Fibroblast of the aortic adventitia (primary cell): ENCODE measurements around the gene DISC1. TPM values are rescaled to one million over a fixed set of nuclear protein-coding genes. Genes with fewer than 3 reads are reported as not detected.

ENCODE experiments used
- DNase-seq: peaks from one replicate; pipeline ENCODE4 v3.0.0-alpha.2; 2010; ENCODE audit warnings: low read depth
- H3K4me3 ChIP-seq: 2 replicates; pipeline ENCODE4 v1.5.1; 2011; ENCODE audit warnings: low read depth, mild to moderate bottlenecking, control low read depth, low read length, moderate library complexity
- total RNA-seq: library from RNA; depleted of rRNA; stranded (reverse); fragments of >200 nt; gene quantifications from 2 replicates; pipeline ENCODE4 v1.2.3, GENCODE V29; 2012; ENCODE audit warnings: low replicate concordance
- TF ChIP-seq, protein P1 (sequence below): IDR thresholded peaks from 2 replicates; pipeline ENCODE4 v1.5.1; 2011; ENCODE audit warnings: mild to moderate bottlenecking, low read length, control low read depth, inconsistent platforms; ENCODE audit not compliant: insufficient read depth

The DISC1 gene
- total RNA-seq, 1 donor, result 4.7 TPM

DNA sequence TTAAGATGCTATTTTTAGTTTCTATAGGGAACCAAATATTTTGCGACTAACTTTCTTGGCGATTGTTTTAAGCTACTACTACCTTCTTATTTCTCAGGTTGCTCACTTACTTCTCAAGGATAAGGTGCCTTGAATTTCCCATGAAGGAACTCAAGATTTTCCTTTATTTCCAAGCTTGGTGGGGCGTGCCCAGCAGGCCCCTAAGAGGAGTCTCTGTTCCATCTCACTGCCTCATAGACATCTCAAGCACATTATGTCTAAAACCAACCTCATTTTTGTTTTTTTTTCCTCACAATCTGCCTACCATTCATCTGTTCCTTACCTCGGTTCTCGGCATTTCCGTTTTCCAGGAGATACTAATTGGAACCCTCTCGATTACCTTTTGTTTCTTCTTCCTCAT lies 421.9 kb downstream of the DISC1 start:
- no peak for DNase-seq
- TF ChIP-seq, protein P1, sequence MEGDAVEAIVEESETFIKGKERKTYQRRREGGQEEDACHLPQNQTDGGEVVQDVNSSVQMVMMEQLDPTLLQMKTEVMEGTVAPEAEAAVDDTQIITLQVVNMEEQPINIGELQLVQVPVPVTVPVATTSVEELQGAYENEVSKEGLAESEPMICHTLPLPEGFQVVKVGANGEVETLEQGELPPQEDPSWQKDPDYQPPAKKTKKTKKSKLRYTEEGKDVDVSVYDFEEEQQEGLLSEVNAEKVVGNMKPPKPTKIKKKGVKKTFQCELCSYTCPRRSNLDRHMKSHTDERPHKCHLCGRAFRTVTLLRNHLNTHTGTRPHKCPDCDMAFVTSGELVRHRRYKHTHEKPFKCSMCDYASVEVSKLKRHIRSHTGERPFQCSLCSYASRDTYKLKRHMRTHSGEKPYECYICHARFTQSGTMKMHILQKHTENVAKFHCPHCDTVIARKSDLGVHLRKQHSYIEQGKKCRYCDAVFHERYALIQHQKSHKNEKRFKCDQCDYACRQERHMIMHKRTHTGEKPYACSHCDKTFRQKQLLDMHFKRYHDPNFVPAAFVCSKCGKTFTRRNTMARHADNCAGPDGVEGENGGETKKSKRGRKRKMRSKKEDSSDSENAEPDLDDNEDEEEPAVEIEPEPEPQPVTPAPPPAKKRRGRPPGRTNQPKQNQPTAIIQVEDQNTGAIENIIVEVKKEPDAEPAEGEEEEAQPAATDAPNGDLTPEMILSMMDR, result no peak
- no peak overlapping the region for H3K4me3 ChIP-seq

DNA sequence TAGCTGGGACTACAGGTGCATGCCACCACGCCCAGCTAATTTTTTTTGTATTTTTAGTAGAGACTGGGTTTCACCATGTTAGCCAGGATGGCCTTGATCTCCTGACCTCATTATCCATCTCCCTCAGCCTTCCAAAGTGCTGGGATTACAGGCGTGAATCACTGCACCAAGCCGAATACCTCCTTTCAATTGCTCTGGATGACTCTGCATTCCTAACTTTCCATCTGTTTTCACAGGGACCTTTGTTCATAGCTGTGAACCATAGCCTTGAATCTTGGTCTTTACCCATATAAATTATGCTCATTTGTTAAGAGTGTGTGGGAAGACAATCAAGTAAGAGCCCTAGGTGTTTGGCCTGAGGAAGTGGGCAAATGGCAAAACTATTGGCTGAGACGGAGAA lies 422.7 kb downstream of the DISC1 start:
- DNase-seq, result no peak
- no peak overlapping the region for H3K4me3 ChIP-seq
- TF ChIP-seq, protein P1, result no peak

DNA sequence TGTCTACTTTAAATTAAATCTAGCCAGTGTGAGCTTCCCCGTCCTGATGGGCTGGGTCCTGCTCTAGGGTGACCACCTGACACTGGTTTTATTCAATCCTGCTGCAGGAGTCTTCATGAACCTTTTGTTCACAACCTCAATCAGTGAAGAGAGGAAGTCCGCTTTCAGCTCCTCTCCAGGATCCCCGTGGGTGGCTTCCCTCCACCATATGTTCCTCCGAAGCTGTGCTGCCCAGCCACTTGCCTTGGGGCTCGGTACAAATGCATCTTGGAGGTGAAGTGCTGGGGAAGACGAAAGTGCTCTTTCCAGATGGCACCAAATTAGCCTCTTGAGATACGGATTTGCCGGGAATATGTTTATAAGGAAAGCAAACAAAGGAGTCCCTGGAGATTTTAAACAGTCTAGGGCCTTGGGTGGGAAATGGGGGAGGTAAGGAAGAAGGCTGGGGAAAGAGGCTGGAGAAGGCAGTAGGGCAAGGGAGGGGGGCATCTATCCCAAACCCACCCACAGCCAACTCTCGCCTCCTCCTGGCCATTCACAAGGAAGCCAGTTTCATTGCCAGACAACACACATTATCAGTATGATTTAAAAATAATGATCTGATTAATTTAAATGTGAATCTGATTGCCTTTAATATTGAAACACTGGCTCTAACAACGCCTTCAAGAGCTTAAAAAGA lies 430.8 kb downstream of the DISC1 start:
- no peak overlapping the region for H3K4me3 ChIP-seq
- DNase-seq, result no peak
- TF ChIP-seq, protein P1, result no peak

DNA sequence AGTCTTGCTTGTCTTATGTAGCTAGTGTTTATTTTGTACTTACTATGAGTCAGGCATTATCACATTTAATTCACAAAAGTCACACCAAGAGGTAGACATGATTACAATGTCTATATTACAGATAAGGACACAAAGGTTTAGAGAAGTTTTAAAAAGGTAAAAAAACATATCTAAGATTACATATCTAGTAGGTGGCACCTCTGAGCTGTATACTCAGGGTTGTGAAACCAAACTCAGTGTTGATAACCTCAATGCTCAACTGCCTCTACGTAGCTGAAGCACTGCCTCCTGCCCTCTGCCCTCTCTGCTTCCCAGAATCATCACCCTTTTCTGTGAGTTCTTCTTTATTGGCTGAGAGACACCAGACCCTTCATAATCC lies 431.3 kb downstream of the DISC1 start:
- no peak overlapping the region for H3K4me3 ChIP-seq
- DNase-seq, result no peak
- TF ChIP-seq, protein P1, result no peak

DNA sequence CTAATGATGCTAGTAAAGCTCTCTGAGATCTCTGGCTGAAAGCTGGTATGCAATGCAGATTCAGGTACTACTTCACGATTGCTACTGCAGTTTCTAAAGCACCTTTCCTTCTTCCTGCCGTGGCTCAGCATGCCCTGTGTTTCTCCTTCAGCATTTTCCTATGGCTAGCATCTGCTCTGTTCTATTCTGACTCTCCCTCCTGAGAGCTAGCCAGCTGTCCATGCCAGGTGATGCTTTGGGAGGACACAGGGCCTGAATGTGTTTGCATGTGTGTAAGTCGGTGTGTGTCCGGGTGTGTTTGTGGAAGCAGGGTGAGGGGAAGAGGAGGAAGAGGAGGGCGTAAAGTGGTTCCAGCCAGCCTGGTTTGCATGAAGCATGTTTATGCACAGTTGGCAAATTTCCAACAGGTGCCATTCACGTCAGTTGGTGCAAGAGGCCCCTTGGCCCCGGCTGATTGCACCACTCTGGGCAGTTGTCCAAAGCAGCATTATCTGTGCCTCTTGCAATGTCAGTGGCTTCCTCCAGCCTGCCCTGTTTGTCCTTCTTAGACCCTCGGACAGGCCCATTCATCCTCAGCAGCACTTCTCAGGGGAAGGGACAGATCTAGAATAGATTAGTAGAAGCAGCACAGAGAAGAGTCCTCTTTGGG lies 433.3 kb downstream of the DISC1 start:
- TF ChIP-seq, protein P1, result no peak
- no peak overlapping the region for H3K4me3 ChIP-seq
- no peak for DNase-seq

DNA sequence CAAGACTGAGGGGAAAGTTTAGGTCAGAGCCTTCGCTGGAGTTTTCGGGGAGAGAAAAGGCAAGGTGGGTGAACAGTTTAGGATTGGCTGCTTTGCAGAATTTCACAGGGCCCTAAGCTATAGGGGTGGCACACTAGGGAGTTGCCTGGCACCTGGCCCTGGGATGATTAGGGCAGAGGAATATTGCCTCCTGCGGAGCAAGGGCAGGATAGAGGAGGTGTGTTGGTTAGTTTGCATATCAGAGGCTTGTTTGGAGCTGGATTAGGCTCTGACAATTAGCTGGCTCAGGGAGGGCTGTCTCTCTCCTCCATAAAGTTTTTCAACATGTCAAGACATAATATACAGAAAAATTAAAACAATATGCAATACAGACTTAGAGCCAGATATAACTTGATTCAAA lies 436.4 kb downstream of the DISC1 start:
- no peak for DNase-seq
- H3K4me3 ChIP-seq, result no peak overlapping the region
- TF ChIP-seq, protein P1, result no peak
